NCI-H1092 (cell line): Measurements from ENCODE around the gene RASGRP3.
"Not testable (repeated sequence)": the region's sequence is repeated elsewhere in the genome, so short reads cannot be mapped to it uniquely, and the experiment has no call there.

Source experiments
- DNase-seq: peaks from one replicate; lab custom pipeline; 2025; lab: John Stamatoyannopoulos, UW

Gene RASGRP3

GRCh38 chr2:33457556-33458247, 18.7 kb upstream of the RASGRP3 start:
- no peak for DNase-seq

DNA sequence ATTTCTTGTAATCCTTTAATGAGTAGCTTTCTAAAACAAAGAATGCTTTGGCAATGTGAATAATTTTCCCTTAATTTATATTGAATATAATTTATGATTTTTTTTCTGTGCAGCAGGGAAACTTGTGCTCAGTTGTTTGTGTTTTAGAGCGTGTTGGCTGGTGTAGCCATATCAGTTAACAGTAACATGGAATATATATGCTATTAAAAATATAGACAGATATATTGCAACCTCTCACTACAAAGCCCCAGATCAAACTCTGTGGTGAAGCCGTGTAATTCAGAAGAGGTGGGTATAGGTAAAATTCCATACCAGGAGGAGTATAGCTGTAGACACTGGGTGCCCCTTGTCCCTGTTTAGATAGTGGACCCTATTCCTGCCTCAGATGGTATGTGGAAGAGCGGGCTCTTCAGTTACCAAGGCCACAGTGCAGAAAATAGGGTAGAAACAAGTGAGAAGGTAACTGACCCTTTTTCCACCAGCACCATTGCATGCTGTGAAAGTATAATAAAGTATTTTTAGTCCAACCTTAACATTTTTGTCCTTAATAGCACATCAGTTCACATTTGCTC, 18.1 kb upstream of the RASGRP3 start:
- DNase-seq = no peak

DNA sequence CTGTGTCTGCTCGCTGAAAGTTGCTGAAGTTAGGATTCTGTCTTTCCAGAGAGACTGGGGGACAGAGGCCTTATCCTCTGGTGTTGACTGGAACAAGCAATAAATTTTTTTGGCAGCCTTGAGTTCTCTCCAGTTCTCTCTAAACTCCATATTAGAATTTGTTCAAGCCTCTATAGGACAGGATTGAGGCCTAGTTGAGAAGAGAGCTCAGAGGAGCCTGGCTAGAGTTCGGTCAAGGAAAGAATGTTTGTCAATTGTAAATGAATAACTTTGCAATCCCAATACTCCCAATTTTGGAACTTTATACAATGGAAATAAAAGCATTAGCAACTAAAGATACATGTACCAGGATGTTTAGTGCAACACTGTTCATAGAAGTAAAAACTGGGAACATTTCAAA, 16.7 kb upstream of the RASGRP3 start:
- no peak for DNase-seq

DNA sequence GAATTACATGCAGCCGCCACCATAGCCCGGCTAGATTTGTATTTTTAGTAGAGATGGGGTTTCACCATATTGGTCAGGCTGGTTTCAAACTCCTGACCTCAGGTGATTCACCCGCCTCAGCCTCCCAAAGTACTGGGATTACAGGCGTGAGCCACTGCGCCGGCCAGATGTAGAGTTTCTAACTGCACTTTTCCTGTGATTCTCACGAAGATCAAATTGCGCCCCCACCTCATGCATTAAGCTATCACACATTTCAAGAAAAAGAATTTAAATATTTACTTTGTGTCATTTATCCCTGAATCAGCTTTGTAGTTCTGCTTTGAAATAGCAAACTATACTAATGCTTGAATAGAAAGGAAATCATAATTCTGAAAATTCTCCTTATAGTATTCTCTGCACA, 13.9 kb upstream of the RASGRP3 start:
- not testable (repeated sequence) for DNase-seq

DNA sequence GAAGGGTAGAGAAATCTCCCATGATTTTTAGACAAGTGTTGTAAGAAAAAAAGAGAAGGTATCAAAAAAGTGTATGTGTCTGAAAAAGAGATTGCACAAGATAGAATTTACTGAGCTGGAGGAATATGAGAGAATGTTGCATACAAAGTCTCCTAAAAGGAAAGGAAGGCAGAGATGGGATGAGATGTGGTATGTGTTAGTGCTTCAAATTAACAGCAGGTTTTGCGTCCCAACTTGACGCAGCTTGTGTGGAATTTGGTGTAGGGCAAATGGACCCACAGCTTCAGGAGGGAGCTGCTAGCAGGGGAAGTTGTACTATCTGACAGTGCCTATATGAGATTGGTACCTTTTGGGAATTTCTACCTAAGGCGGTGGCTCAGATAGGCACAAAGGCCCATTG, 9.0 kb upstream of the RASGRP3 start:
- DNase-seq = no peak

DNA sequence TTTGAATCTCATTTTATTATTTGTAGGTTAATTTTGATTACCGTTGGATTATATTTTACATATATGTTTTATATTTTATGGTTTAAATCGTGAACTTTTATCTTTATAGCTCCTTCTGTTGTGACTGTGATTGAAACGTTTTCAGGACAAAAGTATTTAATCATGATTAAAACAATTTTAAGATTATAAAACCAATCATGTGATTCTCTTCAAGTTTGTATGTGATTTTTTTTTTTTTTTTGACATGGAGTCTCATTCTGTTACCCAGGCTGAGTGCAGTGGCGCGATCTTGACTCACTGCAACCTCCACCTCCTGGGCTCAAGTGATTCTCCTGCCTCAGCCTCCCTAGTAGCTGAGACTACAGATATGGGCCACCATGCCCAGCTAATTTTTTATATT, 7.2 kb upstream of the RASGRP3 start:
- no peak for DNase-seq

- peak; percentile 17 for DNase-seq
Measured at GRCh38 chr2:33475224-33476130, 972 bp upstream of the RASGRP3 start.

- no peak for DNase-seq
Measured at GRCh38 chr2:33476793-33477190, 343 bp downstream of the RASGRP3 start.

DNA sequence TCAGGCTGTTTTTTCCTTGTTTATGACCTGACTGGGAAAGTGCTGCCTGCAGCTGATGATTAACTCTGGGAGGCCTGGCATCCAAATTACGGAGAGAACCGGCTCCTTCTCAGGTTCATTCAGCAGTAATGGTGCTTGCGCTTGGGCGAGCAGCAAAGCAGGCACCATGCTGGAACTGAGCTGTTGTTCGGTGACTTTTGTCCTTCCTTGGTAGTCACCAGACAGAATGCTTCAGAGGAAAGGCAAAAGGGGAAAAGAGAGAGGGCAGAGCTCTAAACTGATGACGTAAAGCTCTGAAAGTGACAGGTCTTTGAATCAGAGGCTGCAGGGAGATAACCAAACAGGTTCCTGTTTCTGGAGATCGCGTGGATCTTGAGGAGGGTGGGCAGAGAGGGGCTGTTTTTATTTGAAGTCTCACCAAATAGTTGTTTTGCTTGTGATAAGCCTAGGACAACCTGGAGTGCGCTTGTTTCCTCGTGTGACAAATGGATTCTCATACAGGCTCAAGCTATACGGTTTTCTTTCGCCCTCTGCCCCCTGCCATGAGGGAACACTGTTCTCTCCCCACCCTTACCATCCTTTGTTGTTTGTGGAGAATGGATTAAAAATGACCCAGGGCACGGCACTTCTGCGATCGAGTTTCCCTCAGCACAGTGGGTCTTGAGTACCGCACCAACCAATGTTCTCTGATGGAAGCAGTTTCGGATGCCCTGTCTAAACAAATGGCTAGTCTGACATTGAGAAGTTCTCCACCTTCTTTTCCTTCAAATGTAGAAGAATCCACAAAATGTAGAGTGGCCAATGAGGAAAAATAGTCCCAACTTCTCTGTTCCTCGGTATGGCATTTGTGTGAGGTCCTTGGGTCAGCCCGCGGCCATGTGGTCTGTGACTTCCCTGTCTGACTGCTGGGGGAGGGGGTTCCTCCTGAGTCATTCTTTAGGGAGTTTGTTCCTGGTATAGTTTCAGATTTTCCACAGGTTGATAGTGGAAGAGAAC, 1.3 kb downstream of the RASGRP3 start:
- no peak for DNase-seq

- DNase-seq = no peak
Measured at GRCh38 chr2:33478968-33479731, 2.7 kb downstream of the RASGRP3 start.

DNA sequence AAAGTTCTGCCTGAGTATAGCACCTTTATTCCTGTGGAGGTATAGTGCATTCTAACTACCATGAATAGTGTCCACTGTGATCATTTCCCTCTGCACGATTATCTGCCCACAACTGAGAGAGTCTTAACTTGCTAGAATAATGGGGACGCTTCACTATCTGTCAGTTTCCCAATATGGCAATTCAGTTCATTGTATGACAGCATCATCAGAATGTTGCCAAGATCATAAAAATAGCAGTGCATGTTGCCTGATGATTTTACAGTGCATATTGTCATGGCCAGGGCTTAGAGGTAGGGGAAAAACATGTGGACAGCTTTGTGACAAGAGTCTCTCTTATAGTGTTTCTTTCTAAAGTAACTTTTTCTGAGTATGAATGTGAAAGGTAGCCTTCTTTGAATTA, 6.1 kb downstream of the RASGRP3 start:
- DNase-seq = no peak

GRCh38 chr2:33484042-33484621, 7.7 kb downstream of the RASGRP3 start:
- no peak for DNase-seq

DNA sequence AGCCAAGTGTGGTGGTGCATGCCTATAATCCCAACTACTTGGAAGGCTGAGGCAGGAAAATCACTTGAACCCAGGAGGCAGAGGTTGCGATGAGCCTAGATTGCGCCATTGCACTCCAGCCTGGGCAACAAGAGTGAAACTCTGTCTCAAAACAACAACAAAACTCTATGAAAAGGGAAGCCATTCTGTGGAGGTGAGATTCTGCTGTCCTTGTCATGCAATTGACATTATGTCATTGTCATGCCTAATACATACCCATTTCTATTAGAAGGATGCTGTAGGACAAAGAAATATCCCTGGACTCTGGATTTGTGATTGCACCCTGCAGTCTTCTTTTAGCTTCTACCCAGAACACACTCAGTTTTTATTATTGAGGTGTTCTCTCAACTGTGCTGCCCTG, 8.6 kb downstream of the RASGRP3 start:
- DNase-seq = no peak

- no peak for DNase-seq
Measured at GRCh38 chr2:33486544-33486943, 10.1 kb downstream of the RASGRP3 start.

- DNase-seq = no peak
Measured at GRCh38 chr2:33488178-33488690, 11.8 kb downstream of the RASGRP3 start.

GRCh38 chr2:33488715-33489540, 12.5 kb downstream of the RASGRP3 start:
- no peak for DNase-seq

GRCh38 chr2:33489835-33490431, 13.5 kb downstream of the RASGRP3 start:
- DNase-seq = no peak

- DNase-seq = no peak
Measured at GRCh38 chr2:33491441-33492084, 15.1 kb downstream of the RASGRP3 start.
